Natural killer cell treated with Interleukin-12 subunit alpha and Interleukin-12 subunit beta and Interleukin-15 and Interleukin-18, amount 100 ng/mL, for 72 hours (primary cell): ENCODE data around the gene NOTO. TPM values are rescaled to one million over a fixed set of nuclear protein-coding genes. Genes with fewer than 3 reads are reported as not detected.

Source experiments
- ATAC-seq, 2 donors: fragments of 150-1000 bp; cut with Tn5 transposase in 1 of 2; sonication (Bioruptor Pico), chemical (Tn5 transposase) in 1 of 2; 2 replicates each; pipeline ENCODE4 v1.10.0; 2021
- DNase-seq: peaks from one replicate; pipeline ENCODE4 v3.0.0; 2022; ENCODE audit warnings: low spot score
- H3K27ac Mint-ChIP-seq, 2 donors: 1 replicate in 1 of 2; 2 replicates in 1 of 2; pipeline ENCODE4 v1.8.0; 2022; ENCODE audit warnings: mixed read lengths in 2 of 2, mild to moderate bottlenecking in 1 of 2, moderate library complexity in 1 of 2
- H3K27me3 Mint-ChIP-seq, 2 donors: 1 replicate in 1 of 2; 2 replicates in 1 of 2; pipeline ENCODE4 v1.8.0; 2022; ENCODE audit warnings: mixed read lengths in 2 of 2
- H3K36me3 Mint-ChIP-seq: one replicate; pipeline ENCODE4 v1.8.0; 2022; ENCODE audit warnings: mixed read lengths
- H3K4me1 Mint-ChIP-seq, 2 donors: 1 replicate in 1 of 2; 2 replicates in 1 of 2; pipeline ENCODE4 v1.8.0; 2022; ENCODE audit warnings: low read depth in 2 of 2, mixed read lengths in 2 of 2, mild to moderate bottlenecking in 1 of 2
- H3K4me3 Mint-ChIP-seq: one replicate; pipeline ENCODE4 v1.8.0; 2022; ENCODE audit warnings: mixed read lengths
- H3K9me3 Mint-ChIP-seq: 2 replicates; pipeline ENCODE4 v1.8.0; 2022; ENCODE audit warnings: mixed read lengths
- total RNA-seq, 2 donors: library from RNA; stranded (reverse); gene quantifications; one replicate each; pipeline ENCODE4 v1.2.3, GENCODE V29; 2022

Gene NOTO
- total RNA-seq, 2 donors from 2014 or later, result not detected

DNA sequence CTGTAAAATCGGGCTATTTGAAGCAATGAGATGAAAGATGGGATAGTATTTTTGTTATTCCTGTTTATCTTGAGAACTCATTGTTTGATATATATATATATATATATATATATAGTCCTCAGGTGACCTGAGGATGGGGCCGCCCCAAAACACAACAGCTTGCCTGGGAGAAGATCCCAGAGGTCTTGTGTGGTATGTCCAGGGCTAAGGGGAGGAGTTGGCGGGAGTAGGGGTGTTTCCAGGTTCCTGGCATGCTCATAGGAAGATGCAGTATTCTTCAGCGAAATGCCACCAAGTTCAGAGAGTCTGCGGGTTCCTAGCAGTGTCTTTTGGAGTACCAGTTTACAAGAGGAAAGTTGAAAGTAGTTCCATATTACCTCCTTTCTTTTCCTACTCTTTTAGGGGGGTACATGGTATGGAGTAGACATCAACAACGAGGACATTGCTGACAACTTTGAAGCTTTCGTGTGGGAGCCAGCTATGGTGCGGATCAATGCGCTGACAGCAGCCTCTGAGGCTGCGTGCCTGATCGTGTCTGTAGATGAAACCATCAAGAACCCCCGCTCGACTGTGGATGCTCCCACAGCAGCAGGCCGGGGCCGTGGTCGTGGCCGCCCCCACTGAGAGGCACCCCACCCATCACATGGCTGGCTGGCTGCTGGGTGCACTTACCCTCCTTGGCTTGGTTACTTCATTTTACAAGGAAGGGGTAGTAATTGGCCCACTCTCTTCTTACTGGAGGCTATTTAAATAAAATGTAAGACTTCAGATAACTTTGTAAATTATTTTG is 50.1 kb downstream of the NOTO start:
- no peak overlapping the region for H3K27ac Mint-ChIP-seq

DNA sequence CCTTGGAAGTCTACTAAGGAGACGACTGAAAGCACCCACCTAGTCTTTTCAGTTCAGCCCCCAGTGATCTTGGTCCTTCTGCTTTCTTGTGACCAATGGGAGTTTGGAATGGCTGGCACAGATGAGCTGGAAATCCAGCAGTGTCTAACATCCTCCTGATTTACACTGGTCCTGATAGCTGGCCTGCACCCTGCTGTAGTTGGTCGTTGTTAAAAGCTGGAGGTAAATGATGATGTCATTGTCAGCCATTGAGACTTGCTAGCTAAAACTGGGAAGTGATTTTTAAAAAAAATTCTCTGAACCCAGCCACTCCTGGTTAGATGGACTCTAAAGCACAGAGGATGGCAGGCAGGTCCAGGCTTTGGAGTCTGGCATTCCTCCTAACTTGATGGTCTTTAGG is 51.0 kb downstream of the NOTO start:
- ATAC-seq (no peak), DNase-seq (no peak)
- Mint-ChIP-seq H3K27me3 (no peaks in the 10 kb centered on the region), H3K4me3 (no peak overlapping the region), H3K4me1 (peaks cover 0 to 6% of the 10 kb centered on the region in 2 donors), H3K27ac (peak overlapping the region in 1 of 2 donors; percentile 44), H3K9me3 (no peaks in the 10 kb centered on the region), H3K36me3 (peaks cover 14% of the 10 kb centered on the region)

More for the DNA sequence above, 50.1 kb downstream of the NOTO start:
- Mint-ChIP-seq H3K4me3 (no peak overlapping the region), H3K9me3 (no peaks in the 10 kb centered on the region), H3K4me1 (peaks cover 0 to 6% of the 10 kb centered on the region in 2 donors), H3K36me3 (peaks cover 14% of the 10 kb centered on the region), H3K27me3 (no peaks in the 10 kb centered on the region)
- DNase-seq (no peak), ATAC-seq (no peak)

DNA sequence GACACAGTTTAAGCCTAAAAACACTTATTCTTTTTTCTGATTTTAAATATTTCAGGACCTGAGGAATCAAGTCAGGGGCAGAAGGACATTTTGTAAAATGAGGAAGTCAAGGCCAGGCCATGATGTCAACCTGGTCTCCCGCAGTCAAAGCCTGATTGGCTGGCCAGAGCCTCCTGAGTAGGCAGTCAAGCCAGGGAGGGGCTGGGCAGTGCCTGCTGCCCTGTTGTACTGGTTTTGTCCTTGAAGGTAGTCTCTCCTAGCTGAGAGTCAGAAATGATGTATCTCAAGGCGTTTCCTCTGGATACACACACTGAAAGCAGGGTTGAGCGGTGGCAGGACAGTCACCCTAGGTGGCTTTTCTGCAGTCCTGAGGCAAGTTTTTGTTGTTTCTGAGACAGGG is 51.5 kb downstream of the NOTO start:
- H3K27me3 Mint-ChIP-seq, result no peaks in the 10 kb centered on the region
- H3K36me3 Mint-ChIP-seq, result peaks cover 14% of the 10 kb centered on the region
- H3K4me1 Mint-ChIP-seq, result peaks cover 0 to 6% of the 10 kb centered on the region in 2 donors
- no peak overlapping the region for H3K4me3 Mint-ChIP-seq
- H3K9me3 Mint-ChIP-seq, result no peaks in the 10 kb centered on the region
- no peak for DNase-seq
- ATAC-seq, result no peak
- H3K27ac Mint-ChIP-seq, result no peak overlapping the region

DNA sequence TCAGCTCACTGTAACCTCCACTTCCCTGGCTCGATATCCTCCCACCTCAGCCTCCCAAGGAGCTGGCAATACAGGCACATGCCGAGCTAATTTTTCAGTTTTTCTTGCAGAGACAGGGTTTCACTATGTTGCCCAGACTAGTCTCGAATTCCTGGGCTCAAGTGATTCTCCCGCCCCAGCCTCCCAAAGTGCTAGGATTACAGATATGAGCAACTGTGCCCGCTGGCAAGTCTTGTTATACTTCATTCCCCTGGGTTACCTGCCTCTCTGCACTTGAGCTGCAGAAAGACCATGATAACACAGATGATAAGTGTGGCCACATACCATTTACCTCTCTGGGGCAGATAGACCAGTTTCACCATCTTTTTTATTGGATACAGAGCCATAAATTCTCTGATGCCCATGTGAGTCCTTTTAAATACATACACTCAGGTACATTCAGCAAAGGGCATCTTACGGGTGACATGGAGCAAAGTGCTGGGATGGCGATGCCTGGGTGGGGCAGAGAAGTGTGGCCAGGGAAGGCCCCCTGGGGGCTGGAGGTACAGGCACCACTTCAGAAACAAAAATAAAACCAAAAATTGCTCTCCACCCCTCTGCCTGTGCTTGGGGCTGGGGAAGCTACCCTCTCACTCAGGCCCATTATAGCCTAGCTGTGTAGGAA is 52.1 kb downstream of the NOTO start:
- no peaks in the 10 kb centered on the region for H3K27me3 Mint-ChIP-seq
- peaks cover 0 to 4% of the 10 kb centered on the region in 2 donors for H3K4me1 Mint-ChIP-seq
- ATAC-seq (no peak), DNase-seq (no peak)
- H3K36me3 Mint-ChIP-seq, result peaks cover 11% of the 10 kb centered on the region
- H3K9me3 Mint-ChIP-seq, result no peaks in the 10 kb centered on the region
- H3K27ac Mint-ChIP-seq, result no peak overlapping the region
- no peak overlapping the region for H3K4me3 Mint-ChIP-seq

DNA sequence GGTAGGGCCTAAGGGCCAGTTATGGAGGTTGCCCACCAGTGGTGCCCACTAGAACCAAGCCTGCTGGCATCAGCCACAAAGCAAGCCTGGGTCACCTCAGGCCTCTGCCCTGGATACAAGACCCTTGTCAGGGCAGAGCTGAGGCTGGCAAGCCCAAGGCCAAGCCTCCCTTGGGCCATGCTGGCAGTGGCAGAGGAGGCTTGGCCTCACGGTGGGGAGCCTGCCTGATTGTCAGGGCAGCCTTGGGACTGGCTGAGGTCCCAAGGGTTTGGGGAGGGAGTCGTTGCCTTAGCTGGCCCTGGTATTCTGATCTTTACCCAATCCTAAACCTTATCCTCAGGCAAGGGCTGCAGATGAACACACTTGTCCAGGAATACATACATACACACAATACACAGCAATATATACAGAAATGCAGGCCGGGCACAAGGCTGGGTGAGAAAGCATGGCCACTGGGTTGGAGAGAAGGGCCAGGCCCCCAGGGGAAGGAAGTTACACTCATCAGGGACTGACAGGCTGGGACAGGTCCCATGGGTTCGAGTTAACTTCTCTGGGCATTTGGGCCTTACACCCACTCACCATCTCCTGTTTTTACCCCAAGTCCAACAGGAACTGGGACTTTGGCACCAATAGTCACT is 52.8 kb downstream of the NOTO start:
- Mint-ChIP-seq H3K4me1 (peaks cover 0 to 3% of the 10 kb centered on the region in 2 donors), H3K27ac (no peak overlapping the region), H3K4me3 (no peak overlapping the region)

DNA sequence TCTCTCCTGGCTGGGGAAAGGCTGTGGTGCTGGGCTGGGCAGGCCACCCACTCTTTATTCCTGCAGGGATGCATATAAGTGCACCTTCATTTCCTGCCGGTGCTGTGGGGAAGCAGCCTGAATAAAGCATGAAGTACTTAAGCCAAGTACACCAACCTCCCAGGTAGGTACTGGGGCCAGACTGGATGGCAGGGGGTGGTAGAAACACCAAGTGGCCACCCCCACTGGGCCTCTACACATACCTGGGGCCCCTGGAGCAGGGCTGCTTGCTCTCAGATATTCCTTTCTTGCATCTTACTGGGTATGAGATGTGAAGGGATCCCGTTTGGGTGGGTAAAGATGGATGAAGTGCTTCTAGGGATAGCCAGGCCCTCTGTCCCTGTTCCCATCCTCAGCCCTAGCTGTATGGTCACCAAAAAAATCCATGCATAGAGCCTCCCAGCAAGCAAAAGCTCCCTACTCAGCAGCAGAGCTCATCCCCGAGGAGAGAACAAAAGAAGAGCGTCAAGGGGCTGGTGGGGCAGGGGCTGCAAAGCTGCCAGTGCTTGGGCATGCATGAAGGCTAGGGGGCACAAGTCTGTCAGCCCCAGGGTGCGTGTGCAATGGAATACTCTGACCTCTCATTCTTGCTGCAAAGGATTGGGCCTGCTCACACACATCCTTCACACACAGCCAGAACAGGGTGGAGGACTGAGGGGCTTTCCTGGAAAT is 53.7 kb downstream of the NOTO start:
- peaks cover 5% of the 10 kb centered on the region for H3K36me3 Mint-ChIP-seq
- no peak overlapping the region for H3K4me3 Mint-ChIP-seq

More for the DNA sequence above, 52.8 kb downstream of the NOTO start:
- Mint-ChIP-seq H3K9me3 (no peaks in the 10 kb centered on the region), H3K36me3 (peaks cover 5% of the 10 kb centered on the region), H3K27me3 (no peaks in the 10 kb centered on the region)
- DNase-seq (no peak), ATAC-seq (no peak)

DNA sequence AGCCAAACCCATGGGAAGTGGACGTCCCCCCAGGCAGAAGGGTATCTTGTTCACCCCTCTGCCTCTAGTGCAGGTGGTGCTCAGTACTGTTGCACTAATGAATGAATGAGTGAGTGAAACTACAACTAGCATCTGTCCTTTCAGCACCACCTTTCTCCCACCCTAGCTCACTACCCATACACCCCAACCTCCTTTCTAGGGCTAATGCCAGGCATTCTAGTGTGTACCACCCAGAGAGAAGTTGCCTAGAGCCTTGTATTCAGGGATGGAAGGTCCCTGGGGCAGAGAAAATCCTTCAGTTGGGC is 54.2 kb downstream of the NOTO start:
- ATAC-seq (no peak), DNase-seq (no peak)
- no peak overlapping the region for H3K27ac Mint-ChIP-seq
- H3K27me3 Mint-ChIP-seq, result no peaks in the 10 kb centered on the region
- no peak overlapping the region for H3K4me3 Mint-ChIP-seq
- peaks cover 0 to 3% of the 10 kb centered on the region in 2 donors for H3K4me1 Mint-ChIP-seq
- H3K36me3 Mint-ChIP-seq, result peaks cover 5% of the 10 kb centered on the region
- no peaks in the 10 kb centered on the region for H3K9me3 Mint-ChIP-seq

More for the DNA sequence above, 53.7 kb downstream of the NOTO start:
- ATAC-seq, result no peak
- Mint-ChIP-seq H3K27me3 (no peaks in the 10 kb centered on the region), H3K4me1 (peaks cover 0 to 3% of the 10 kb centered on the region in 2 donors), H3K27ac (no peak overlapping the region), H3K9me3 (no peaks in the 10 kb centered on the region)
- no peak for DNase-seq

DNA sequence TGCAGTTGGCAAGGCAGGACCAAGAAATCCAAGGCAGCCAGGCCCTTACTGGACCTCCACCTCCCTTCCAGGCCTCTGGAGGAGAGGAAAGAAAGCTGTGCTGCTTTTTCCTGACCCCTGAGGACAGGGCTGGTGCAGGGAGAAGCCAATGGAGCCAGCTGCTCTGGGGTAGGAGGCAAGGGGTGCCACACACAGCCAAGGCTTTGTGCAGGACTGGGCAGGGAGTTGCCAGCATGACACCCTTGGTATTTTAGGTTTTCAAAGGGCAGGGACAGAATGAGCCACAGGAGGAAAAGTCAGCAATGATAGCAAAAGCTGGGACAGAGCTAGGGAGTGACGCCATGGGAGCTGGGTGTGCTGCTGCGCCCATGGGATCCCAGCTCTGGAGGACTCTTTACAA is 54.6 kb downstream of the NOTO start:
- ATAC-seq, result no peak
- Mint-ChIP-seq H3K4me1 (peaks cover 0 to 3% of the 10 kb centered on the region in 2 donors), H3K27ac (no peak overlapping the region)

DNA sequence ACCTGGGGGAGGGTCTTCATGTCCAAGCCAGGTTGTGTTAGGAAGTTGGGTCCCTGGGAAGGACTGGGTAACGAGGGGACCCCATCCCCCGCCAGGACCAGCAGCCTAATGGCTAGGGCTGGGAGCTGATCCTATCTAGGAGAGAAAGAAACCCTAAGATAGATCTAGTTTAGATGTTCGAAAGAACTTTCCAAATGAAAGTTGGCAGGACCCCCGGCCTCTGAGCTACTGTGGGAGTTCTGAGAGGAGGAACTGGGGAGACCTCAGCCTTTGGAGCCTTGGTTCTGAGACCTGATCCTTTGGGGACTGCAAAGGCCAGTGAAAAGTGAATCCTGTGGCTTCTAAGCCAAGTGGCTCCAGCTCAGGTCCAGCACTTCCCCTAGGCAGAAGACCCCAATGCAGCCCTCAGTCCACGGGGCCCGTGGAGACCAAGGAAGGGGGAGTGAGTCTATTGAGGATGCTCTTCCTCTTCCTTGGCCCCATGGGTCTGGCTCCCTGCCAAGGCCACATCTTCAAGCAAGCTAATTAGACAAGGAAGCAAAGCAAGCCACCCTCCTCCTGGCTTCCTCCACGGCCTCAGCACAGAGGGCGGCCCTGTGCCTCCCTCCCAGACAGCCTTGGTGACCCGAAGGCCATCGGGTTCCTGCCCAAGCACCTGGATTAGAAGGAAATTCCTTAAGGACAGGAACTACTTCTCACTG is 55.2 kb downstream of the NOTO start:
- no peak for ATAC-seq
- DNase-seq, result no peak
- H3K27ac Mint-ChIP-seq, result no peak overlapping the region
- H3K4me3 Mint-ChIP-seq, result no peak overlapping the region
- H3K9me3 Mint-ChIP-seq, result no peaks in the 10 kb centered on the region
- H3K36me3 Mint-ChIP-seq, result peaks cover 5% of the 10 kb centered on the region
- H3K27me3 Mint-ChIP-seq, result no peaks in the 10 kb centered on the region
- peaks cover 0 to 3% of the 10 kb centered on the region in 2 donors for H3K4me1 Mint-ChIP-seq

More for the DNA sequence above, 54.6 kb downstream of the NOTO start:
- Mint-ChIP-seq H3K4me3 (no peak overlapping the region), H3K36me3 (peaks cover 5% of the 10 kb centered on the region), H3K27me3 (no peaks in the 10 kb centered on the region), H3K9me3 (no peaks in the 10 kb centered on the region)
- no peak for DNase-seq

DNA sequence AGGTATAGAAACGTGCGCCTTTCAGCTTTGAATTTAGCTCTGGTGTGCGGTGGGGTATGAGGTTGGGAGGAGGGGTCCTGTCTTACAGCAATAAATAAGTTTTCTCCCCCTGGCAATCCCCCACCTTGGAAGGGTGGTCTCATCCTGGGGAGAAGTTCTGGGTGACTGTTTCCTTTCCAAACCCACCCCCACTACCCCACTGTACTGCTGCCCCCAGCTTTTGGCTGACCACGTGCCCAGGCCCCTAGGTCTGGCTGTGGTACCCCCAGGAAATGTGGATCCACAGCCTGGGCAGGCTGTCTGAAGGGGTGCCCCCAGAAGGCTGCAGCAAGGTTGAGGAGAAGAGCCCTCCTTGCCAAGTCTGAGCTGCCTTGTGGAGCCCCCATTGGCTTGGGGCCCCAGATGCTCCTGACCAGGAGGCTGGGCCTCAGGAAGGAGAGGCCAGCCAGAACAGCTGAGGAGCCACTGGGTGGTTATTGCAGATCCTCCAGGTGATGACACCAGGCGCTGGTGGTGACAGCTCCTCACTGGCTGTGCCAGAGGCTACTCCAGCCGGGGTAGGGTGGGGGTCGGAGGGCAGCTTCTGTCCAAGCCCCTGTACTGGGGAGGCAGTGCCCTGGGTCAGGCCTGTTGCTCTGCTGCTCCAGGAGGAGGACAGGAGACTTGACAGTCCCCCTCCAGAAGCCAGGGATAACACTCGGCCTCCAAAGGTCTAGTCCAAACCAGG is 56.0 kb downstream of the NOTO start:
- Mint-ChIP-seq H3K36me3 (peaks cover 1% of the 10 kb centered on the region), H3K9me3 (no peaks in the 10 kb centered on the region), H3K4me3 (no peak overlapping the region), H3K27me3 (no peaks in the 10 kb centered on the region), H3K4me1 (peaks cover 0 to 3% of the 10 kb centered on the region in 2 donors), H3K27ac (no peak overlapping the region)
- DNase-seq, result no peak
- peak in 1 of 2 donors; percentile 4 for ATAC-seq

DNA sequence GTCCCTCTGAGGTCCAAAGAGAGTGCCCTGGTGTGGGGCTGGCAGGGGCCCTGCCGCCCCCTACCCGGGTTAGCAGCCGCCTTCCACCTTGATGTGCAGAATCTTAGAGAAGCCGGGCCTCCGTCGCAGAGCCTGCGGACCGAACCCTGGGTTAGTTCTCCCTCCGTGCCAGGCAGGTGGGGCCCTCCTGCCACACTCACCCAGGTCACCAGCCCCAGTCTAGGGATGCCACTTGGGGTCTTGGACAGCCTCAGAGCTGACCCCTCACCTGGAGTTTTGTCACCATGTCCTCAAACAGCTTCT is 56.5 kb downstream of the NOTO start:
- no peak for DNase-seq
- H3K4me1 Mint-ChIP-seq, result peaks cover 0 to 3% of the 10 kb centered on the region in 2 donors
- H3K27ac Mint-ChIP-seq, result no peak overlapping the region
- H3K9me3 Mint-ChIP-seq, result no peaks in the 10 kb centered on the region
- no peaks in the 10 kb centered on the region for H3K36me3 Mint-ChIP-seq
- ATAC-seq, result no peak
- no peaks in the 10 kb centered on the region for H3K27me3 Mint-ChIP-seq
- H3K4me3 Mint-ChIP-seq, result no peak overlapping the region

DNA sequence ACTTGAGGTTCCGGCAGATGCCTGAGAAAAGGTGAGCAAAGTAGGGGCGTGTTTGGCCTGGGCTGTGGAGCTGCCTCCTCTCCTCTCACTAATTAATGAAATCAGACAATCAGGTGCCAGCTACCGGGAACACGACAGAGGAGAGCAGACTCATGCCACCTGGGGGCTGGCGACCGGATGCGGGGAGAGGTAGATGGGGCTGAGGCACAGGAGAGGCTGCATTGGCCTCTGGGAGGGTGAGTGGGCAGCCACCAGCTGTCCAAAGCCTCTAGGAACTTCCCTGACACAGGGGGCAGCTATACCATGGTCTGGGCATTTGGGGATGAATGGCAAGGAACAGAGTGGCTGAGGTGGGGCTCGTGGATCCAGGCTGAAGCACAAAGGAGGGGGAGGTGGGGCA is 56.9 kb downstream of the NOTO start:
- Mint-ChIP-seq H3K27me3 (no peaks in the 10 kb centered on the region), H3K4me1 (peaks cover 0 to 3% of the 10 kb centered on the region in 2 donors), H3K4me3 (no peak overlapping the region), H3K36me3 (no peaks in the 10 kb centered on the region), H3K27ac (no peak overlapping the region), H3K9me3 (no peaks in the 10 kb centered on the region)
- ATAC-seq, result no peak
- no peak for DNase-seq
